Ectodermal cell (in vitro differentiated cells): ENCODE measurements around the gene RNU7-1.

Source experiments
- H3K27ac ChIP-seq: 2 replicates; pipeline ENCODE4 v1.7.0; 2013; ENCODE audit warnings: mild to moderate bottlenecking, low read depth, low read length; ENCODE audit not compliant: insufficient read depth, poor library complexity, severe bottlenecking
- H3K27me3 ChIP-seq: 2 replicates; pipeline ENCODE4 v1.7.0; 2013; ENCODE audit warnings: mild to moderate bottlenecking, low read length; ENCODE audit not compliant: insufficient read depth, control insufficient read depth, poor library complexity, severe bottlenecking
- H3K36me3 ChIP-seq: one replicate; pipeline ENCODE4 v1.7.0; 2013; ENCODE audit warnings: low read length; ENCODE audit not compliant: control insufficient read depth, insufficient read depth
- H3K4me1 ChIP-seq: one replicate; pipeline ENCODE4 v1.7.0; 2013; ENCODE audit warnings: low read length; ENCODE audit not compliant: control insufficient read depth, insufficient read depth
- H3K4me3 ChIP-seq: 2 replicates; pipeline ENCODE4 v1.7.0; 2013; ENCODE audit warnings: low read depth, low read length, control low read depth; ENCODE audit not compliant: insufficient read depth
- H3K9me3 ChIP-seq: 2 replicates; pipeline ENCODE4 v1.7.0; 2013; ENCODE audit warnings: mild to moderate bottlenecking, low read length, moderate library complexity; ENCODE audit not compliant: control insufficient read depth
- WGBS, 2 experiments: methylation state at CpG; one replicate each; pipeline ENCODE4 v1.1.7; 2013; ENCODE audit warnings: missing lambda C conversion rate in 2 of 2; 5-methylcytosine and 5-hydroxymethylcytosine counted together

Gene RNU7-1

DNA sequence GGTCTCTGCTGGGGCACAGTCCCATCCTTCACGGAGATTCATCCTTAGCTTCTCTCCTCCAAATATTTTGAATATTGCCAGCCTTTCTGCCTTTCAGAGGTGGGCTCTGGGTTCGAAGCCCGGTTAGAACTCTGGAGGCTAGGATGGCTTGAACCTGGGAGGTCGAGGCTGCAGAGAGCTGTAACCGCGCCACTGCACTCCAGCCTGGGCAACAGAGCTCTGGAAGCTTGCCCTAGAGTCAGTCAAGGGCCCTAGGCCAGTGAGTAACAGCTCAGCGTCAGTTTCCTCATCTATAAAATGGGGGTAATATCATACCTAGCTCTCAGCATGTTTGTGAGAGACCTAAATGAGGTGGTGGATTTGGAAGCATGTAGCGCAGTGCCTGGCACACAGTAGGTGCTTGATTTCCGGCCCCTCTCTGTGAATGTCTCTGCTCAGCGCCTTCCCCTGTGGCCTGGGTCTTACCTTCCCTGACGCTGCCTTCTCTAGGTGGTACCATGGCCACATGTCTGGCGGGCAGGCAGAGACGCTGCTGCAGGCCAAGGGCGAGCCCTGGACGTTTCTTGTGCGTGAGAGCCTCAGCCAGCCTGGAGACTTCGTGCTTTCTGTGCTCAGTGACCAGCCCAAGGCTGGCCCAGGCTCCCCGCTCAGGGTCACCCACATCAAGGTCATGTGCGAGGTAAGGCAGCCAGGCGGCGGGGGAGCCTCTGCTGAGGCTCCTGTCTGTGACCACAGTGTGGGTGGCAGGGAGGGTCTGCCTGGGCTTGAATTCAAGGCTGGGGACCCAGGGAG lies 10.9 kb downstream of the RNU7-1 start:
- Histone ChIP-seq H3K4me1 (peaks cover 8% of the 10 kb centered on the region), H3K27me3 (no peaks in the 10 kb centered on the region), H3K4me3 (no peak overlapping the region), H3K27ac (no peak overlapping the region), H3K36me3 (no peaks in the 10 kb centered on the region), H3K9me3 (no peaks in the 10 kb centered on the region)
- 91 to 92% methylated on average over 21 of the region's 21 CpGs for WGBS, 2 experiments

DNA sequence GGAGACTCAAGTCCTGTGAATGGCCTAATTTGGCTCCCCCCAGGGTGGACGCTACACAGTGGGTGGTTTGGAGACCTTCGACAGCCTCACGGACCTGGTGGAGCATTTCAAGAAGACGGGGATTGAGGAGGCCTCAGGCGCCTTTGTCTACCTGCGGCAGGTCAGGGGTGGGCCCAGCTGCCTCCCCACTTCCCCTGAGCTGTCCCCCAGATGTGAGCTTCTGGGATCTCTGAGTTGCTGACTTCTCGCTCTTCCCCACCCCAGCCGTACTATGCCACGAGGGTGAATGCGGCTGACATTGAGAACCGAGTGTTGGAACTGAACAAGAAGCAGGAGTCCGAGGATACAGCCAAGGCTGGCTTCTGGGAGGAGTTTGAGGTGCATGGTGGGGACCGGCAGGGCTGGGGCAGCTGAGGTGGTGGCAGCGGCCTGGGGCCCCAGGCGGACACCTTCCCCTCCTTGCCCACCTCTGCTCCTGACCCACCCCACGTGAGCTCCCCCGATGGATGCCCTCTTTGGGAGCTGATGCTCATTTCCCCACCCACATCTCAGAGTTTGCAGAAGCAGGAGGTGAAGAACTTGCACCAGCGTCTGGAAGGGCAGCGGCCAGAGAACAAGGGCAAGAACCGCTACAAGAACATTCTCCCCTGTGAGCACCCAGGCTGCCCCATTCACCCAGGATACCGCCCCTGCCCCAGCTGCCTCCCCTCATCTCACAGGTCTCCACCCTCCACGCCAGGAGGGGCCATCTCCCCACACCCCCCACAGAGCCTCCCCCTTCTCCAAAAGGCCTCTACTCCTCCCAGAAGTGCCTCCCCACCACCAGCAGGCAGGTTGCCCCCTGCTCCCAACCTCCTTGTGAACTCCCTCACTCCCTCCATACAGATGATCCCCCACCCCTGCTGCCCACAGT lies 11.7 kb downstream of the RNU7-1 start:
- WGBS, 2 experiments, result 94% methylated on average over 22 of the region's 22 CpGs
- no peak overlapping the region for H3K27ac ChIP-seq
- no peaks in the 10 kb centered on the region for H3K9me3 ChIP-seq
- peaks cover 8% of the 10 kb centered on the region for H3K4me1 ChIP-seq
- no peak overlapping the region for H3K4me3 ChIP-seq
- no peaks in the 10 kb centered on the region for H3K36me3 ChIP-seq
- no peaks in the 10 kb centered on the region for H3K27me3 ChIP-seq

DNA sequence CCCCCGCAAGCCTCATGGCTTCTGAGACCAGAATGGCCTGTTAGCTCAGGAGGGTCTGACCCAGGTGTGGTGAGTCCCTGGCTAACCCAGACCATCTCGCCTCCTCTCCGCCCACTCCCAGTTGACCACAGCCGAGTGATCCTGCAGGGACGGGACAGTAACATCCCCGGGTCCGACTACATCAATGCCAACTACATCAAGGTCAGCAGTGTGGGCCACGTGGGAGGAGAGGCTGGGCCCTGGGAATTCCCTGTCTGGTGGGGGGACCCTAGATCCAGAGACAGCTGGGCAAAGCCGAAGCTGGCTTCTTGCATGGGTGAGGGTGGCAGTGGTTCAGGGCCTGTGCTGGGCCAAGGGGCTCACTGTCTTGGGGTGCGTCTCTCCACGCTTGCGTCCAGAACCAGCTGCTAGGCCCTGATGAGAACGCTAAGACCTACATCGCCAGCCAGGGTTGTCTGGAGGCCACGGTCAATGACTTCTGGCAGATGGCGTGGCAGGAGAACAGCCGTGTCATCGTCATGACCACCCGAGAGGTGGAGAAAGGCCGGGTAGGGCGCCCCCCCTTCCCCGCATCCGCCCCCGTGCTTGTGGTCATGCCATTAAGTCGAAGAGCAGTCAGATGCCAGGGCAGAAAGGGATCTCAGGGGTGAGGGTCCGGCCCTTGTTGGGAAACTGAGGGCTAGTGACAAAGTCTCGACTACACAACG lies 12.6 kb downstream of the RNU7-1 start:
- WGBS, 2 experiments, result 86 to 88% methylated on average over 28 of the region's 28 CpGs
- Histone ChIP-seq H3K36me3 (no peaks in the 10 kb centered on the region), H3K9me3 (no peaks in the 10 kb centered on the region), H3K4me3 (no peak overlapping the region), H3K27me3 (no peaks in the 10 kb centered on the region), H3K27ac (no peak overlapping the region), H3K4me1 (peaks cover 14% of the 10 kb centered on the region)

DNA sequence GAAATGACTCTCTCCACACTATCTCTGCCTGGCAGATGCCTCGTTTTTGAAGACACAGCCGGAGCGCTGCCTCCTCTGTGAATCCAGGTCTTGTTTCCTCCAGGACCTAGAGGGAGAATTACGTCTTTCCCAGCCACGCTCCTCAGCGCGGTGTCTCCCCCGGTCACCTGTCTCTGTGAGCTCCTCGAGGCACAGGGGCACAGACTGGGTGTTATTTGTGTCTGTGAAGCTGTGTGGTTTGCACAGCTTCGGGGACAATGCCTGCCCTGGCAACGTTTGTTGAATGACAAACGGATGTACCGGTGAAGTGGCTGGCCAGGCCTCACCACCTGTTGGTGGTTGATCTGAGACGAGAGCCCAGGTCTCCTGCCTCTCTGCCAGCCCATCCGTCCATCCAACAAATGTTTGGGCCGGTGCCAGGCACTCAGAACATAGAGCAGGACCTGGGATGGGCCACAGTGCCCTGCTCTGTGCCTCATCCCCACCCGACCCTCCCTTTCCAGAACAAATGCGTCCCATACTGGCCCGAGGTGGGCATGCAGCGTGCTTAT lies 13.6 kb downstream of the RNU7-1 start:
- Histone ChIP-seq H3K9me3 (no peaks in the 10 kb centered on the region), H3K4me1 (peaks cover 23% of the 10 kb centered on the region)
- WGBS, 2 experiments, result 94% methylated on average over 20 of the region's 20 CpGs

DNA sequence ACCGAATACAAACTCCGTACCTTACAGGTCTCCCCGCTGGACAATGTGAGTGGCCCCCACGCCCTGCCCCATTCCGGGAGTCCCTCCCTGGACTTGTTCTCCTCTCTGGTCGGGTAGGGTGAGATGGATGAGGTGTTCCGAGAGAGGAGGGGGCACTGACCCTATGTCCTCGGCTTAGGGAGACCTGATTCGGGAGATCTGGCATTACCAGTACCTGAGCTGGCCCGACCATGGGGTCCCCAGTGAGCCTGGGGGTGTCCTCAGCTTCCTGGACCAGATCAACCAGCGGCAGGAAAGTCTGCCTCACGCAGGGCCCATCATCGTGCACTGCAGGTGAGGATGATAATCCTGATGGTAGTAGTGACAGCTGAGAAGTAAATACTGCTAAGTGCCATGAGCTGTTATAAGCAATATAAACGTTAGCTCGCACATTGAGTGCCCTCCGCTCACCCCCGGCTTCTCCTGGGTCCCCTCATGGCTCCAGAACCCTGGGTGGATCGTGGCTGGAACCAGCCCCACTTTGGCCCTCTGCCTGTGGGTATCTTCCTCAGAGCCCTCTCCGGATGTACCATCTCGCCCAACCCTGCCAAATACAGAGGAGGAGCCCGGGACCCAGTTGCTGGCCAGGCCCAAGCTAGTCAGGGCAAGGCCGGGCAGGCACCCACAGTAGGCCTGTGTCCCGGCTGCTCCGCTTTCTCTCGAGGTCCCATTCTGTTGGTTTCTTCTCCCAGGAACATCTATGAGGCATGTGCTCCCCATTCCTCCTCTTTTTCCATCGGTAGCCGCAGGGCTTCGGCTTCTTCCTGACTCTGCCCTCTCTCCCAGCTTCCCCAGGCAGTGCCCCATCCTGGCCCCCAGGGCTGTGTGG lies 14.4 kb downstream of the RNU7-1 start:
- Histone ChIP-seq H3K4me3 (no peak overlapping the region), H3K9me3 (no peaks in the 10 kb centered on the region), H3K27ac (no peak overlapping the region), H3K36me3 (no peaks in the 10 kb centered on the region), H3K27me3 (no peaks in the 10 kb centered on the region), H3K4me1 (peaks cover 30% of the 10 kb centered on the region)
- 91 to 92% methylated on average over 28 of the region's 28 CpGs for WGBS, 2 experiments

More for the DNA sequence above, 13.6 kb downstream of the RNU7-1 start:
- no peaks in the 10 kb centered on the region for H3K36me3 ChIP-seq
- no peak overlapping the region for H3K4me3 ChIP-seq
- no peak overlapping the region for H3K27ac ChIP-seq
- no peaks in the 10 kb centered on the region for H3K27me3 ChIP-seq

DNA sequence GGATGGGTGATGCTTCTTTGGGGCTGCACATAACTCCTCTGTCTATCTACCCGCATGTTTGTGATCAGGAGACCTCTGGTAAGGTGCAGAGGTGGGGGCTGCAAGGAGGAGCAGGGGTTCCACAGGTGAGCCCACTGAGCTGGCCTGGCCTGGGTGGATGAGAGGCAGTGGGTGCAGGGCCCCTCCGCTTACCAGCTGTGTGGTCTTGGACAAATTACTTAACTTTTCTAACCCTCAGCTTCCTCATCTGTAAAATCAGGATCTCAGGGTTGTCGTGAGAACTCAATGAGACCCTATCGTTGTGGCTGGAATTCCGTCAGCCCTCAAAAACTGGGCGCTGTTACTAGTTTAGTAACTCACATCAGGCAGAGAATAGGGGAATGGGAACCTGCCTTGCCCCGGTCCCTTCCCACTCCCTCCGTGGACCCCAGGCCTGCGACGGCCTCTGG lies 15.0 kb downstream of the RNU7-1 start:
- Histone ChIP-seq H3K4me1 (peaks cover 28% of the 10 kb centered on the region), H3K27me3 (no peaks in the 10 kb centered on the region), H3K4me3 (no peak overlapping the region), H3K27ac (no peak overlapping the region), H3K36me3 (no peaks in the 10 kb centered on the region), H3K9me3 (no peaks in the 10 kb centered on the region)
- WGBS, 2 experiments, result 89 to 90% methylated on average over 10 of the region's 10 CpGs

DNA sequence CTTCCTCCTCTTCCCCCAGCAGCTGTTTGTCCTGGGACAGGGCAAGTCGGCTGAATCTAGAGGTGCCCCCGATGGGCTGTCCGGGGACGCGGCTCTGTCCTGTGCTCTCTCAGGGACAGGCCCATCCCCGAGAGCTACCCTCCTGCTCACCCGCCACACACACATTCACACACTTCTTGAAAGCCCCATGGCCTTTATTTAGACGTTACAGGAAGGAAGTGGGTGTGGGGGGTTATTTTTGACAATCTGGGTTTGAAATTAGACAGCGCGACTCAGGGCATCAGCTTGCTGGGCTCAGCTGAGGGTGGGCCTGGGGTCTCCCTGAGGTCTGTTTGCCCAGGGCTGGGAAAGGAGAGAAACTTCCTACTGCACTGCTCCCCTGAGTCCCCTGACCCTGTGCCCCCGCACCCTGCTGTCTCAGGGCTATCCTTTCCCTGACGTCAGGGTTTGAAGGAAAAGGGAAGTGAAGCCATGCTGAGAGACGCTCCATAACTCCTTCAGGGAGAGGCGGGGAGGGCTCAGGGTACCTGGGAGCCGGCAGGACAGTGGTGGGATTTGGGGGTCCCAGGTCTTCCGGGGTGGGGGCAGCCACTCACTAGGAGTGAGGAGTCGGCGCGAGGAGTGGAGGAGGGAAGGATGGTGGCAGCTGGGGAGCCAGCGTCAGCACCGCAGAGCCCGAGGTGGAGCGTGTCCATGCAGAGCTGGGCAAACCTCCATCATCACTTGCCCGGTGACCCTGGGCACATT lies 15.6 kb downstream of the RNU7-1 start:
- no peak overlapping the region for H3K27ac ChIP-seq
- H3K9me3 ChIP-seq, result no peaks in the 10 kb centered on the region
- H3K4me3 ChIP-seq, result no peak overlapping the region
- H3K4me1 ChIP-seq, result peaks cover 26% of the 10 kb centered on the region
- WGBS, 2 experiments, result 85 to 86% methylated on average over 22 to 23 of the region's 24 CpGs
- H3K36me3 ChIP-seq, result no peaks in the 10 kb centered on the region
- no peaks in the 10 kb centered on the region for H3K27me3 ChIP-seq

DNA sequence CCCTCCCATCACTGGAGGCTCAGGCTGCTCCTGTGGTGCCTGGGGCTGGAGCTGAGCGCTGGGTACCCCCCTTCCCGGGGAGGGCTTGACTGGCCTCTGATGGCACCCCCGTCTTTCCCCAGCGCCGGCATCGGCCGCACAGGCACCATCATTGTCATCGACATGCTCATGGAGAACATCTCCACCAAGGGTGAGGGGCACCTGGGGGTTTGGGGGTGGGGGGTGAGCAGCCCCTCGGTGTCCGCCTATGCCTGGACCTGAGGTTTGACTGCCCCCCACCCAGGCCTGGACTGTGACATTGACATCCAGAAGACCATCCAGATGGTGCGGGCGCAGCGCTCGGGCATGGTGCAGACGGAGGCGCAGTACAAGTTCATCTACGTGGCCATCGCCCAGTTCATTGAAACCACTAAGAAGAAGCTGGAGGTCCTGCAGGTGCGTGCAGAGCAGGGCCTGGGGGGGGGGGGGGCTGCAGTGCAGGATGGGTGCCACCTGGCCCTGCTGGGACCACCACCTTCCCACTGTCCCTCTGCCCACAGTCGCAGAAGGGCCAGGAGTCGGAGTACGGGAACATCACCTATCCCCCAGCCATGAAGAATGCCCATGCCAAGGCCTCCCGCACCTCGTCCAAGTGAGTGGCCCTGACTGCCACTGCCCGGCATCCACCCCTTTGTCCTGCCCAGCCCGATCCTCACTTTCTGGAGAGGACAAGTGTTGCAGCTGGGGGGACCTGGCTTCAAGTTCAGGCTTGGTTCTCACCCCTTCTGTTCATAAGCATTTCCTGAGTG lies 16.4 kb downstream of the RNU7-1 start:
- Histone ChIP-seq H3K27ac (no peak overlapping the region), H3K4me3 (no peak overlapping the region)
- 93 to 94% methylated on average over 26 of the region's 26 CpGs for WGBS, 2 experiments

More for the DNA sequence above, 16.4 kb downstream of the RNU7-1 start:
- no peaks in the 10 kb centered on the region for H3K36me3 ChIP-seq
- H3K9me3 ChIP-seq, result no peaks in the 10 kb centered on the region
- H3K27me3 ChIP-seq, result no peaks in the 10 kb centered on the region
- H3K4me1 ChIP-seq, result peaks cover 26% of the 10 kb centered on the region
